SK-N-SH (cell line): ENCODE results near the gene TNRC6A.

ENCODE experiments used
- CTCF ChIP-seq: fragments of 200-600 bp; sonication (generic); IDR thresholded peaks from 2 replicates; pipeline ENCODE4 v1.6.1; 2017; ENCODE audit warnings: antibody characterized with exemption, mild to moderate bottlenecking, moderate library complexity
- FOXJ3 ChIP-seq: sonication (generic); formaldehyde crosslinking; IDR thresholded peaks from 2 replicates; pipeline ENCODE4 v1.5.1; 2020; ENCODE audit warnings: mild to moderate bottlenecking, missing genetic modification reagents
- GATA2 ChIP-seq: sonication (generic); formaldehyde crosslinking; IDR thresholded peaks from 2 replicates; pipeline ENCODE4 v1.5.0; 2020; ENCODE audit warnings: mild to moderate bottlenecking, missing genetic modification reagents
- IRF3 ChIP-seq: fragments of 150-350 bp; IDR thresholded peaks from 2 replicates; pipeline ENCODE4 v1.6.1; 2016; ENCODE audit warnings: mild to moderate bottlenecking, low read depth, low read length
- MAX ChIP-seq: IDR thresholded peaks from 2 replicates; pipeline ENCODE4 v1.4.0; 2012; ENCODE audit warnings: low read depth
- NFIC ChIP-seq: IDR thresholded peaks from 2 replicates; pipeline ENCODE4 v1.4.0; 2012; ENCODE audit warnings: borderline replicate concordance
- RAD21 ChIP-seq: IDR thresholded peaks from 2 replicates; pipeline ENCODE4 v1.6.1; 2012; ENCODE audit warnings: mild to moderate bottlenecking, low read length
- USF2 ChIP-seq: fragments of 150-350 bp; IDR thresholded peaks from 2 replicates; pipeline ENCODE4 v1.6.1; 2017; ENCODE audit warnings: antibody characterized with exemption, low read length, low read depth, borderline replicate concordance

- TF ChIP-seq FOXJ3 (CRISPR knock-in tag) (no peak), RAD21 (no peak), MAX (no peak), CTCF (no peak), USF2 (no peak), IRF3 (no peak), NFIC (no peak), GATA2 (CRISPR knock-in tag) (no peak)
These were observed 103.9 kb downstream of the TNRC6A start for GRCh38 chr16:24833352-24833751.
